ENCODE measurements around the gene MSH2. TPM values are rescaled to one million over a fixed set of nuclear protein-coding genes. Genes with fewer than 3 reads are reported as not detected.

MSH2 gene
- total RNA-seq, 1 donor, result 14.5 TPM

DNA sequence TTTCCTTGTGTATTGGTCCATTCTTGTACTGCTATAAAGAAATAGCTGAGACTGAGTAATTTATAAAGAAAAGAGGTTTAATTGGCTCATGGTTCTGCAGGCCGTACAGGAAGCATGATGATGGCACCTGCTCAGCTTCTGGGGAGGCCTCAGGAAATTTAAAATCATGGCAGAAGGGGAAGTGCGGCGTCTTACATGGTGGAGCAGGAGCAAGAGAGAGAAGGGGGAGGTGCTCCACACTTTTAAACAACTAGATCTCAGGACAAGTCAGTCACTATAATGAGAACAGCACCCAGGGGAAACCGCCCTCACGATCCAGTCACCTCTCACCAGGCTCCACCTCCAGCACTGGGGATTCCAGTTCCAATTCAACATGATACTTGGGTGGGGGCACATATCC lies 54.3 kb downstream of the MSH2 start:
- TF ChIP-seq, protein P1, sequence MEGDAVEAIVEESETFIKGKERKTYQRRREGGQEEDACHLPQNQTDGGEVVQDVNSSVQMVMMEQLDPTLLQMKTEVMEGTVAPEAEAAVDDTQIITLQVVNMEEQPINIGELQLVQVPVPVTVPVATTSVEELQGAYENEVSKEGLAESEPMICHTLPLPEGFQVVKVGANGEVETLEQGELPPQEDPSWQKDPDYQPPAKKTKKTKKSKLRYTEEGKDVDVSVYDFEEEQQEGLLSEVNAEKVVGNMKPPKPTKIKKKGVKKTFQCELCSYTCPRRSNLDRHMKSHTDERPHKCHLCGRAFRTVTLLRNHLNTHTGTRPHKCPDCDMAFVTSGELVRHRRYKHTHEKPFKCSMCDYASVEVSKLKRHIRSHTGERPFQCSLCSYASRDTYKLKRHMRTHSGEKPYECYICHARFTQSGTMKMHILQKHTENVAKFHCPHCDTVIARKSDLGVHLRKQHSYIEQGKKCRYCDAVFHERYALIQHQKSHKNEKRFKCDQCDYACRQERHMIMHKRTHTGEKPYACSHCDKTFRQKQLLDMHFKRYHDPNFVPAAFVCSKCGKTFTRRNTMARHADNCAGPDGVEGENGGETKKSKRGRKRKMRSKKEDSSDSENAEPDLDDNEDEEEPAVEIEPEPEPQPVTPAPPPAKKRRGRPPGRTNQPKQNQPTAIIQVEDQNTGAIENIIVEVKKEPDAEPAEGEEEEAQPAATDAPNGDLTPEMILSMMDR (IDR thresholded peaks at IDR 0.05; ENCODE audit: extremely low read depth, low read depth, low read length), result no peak
- no peaks in the 10 kb centered on the region for H4K20me1 ChIP-seq (ENCODE audit: insufficient read depth, low read length)
- no peaks in the 10 kb centered on the region for H3K4me1 ChIP-seq (ENCODE audit: insufficient read depth, low read length)

DNA sequence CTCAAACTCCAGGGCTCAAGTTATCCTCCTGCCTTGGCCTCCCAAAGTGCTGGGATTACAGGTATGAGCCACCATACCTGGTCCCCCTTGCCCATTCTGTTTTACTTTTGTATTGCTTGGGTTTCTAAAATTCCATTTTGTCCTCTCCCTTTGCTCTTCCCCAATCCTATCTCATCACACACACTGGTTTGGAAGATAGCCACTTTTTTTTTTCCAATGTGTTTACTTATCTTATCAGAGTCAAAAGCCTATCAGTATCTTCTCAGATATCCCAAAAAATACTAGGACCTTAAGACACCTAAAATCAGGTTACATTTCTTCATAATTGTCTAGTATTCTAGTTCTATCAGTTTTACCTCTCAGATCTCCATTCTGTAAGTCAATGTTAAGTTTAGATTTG lies 56.1 kb downstream of the MSH2 start:
- TF ChIP-seq, protein P1 (IDR thresholded peaks at IDR 0.05; ENCODE audit: extremely low read depth, low read depth, low read length), result no peak
- no peaks in the 10 kb centered on the region for H3K9me3 ChIP-seq (ENCODE audit: low read depth, low read length)
- H3K4me3 ChIP-seq (ENCODE audit: insufficient read depth, low read length), result no peak overlapping the region
- H2AFZ ChIP-seq (ENCODE audit: low read length), result no peak overlapping the region
- H4K20me1 ChIP-seq (ENCODE audit: insufficient read depth, low read length), result no peaks in the 10 kb centered on the region
- DNase-seq (ENCODE audit: insufficient read length, low spot score, missing footprints), result no peak
- H3K27ac ChIP-seq (ENCODE audit: low read depth, low read length), result no peak overlapping the region
- no peaks in the 10 kb centered on the region for H3K4me1 ChIP-seq (ENCODE audit: insufficient read depth, low read length)
- no peaks in the 10 kb centered on the region for H3K79me2 ChIP-seq (ENCODE audit: insufficient read depth, low read length)
- no peaks in the 10 kb centered on the region for H3K27me3 ChIP-seq (ENCODE audit: insufficient read depth, low read length)
- no peaks in the 10 kb centered on the region for H3K36me3 ChIP-seq (ENCODE audit: insufficient read depth, low read length)
- no peak overlapping the region for H3K4me2 ChIP-seq (ENCODE audit: insufficient read depth, low read length)

More for the DNA sequence above, 54.3 kb downstream of the MSH2 start:
- Histone ChIP-seq H3K9me3 (ENCODE audit: low read depth, low read length) (no peaks in the 10 kb centered on the region), H3K4me2 (ENCODE audit: insufficient read depth, low read length) (no peak overlapping the region), H2AFZ (ENCODE audit: low read length) (no peak overlapping the region), H3K27ac (ENCODE audit: low read depth, low read length) (no peak overlapping the region), H3K36me3 (ENCODE audit: insufficient read depth, low read length) (no peaks in the 10 kb centered on the region), H3K79me2 (ENCODE audit: insufficient read depth, low read length) (no peaks in the 10 kb centered on the region), H3K4me3 (ENCODE audit: insufficient read depth, low read length) (no peak overlapping the region), H3K27me3 (ENCODE audit: insufficient read depth, low read length) (no peaks in the 10 kb centered on the region)
- no peak for DNase-seq (ENCODE audit: insufficient read length, low spot score, missing footprints)

DNA sequence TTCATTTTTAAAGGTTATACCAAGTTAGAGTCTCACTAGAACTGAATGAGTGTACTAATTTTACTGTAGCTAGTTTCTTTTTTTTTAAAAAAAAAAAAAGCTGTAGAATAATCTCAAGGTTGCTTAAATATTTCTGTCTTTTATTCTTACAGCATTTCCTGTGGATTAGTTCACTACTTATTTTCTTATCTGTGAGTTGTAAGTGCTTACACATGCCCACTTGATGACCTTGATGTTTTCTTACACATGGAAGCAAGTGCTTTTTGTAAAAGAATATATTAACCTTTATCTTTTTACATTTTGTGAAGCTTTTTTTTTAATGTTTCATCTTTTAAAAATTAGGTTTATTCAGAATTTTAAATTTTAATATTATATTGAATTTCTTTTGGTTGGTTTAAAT lies 57.8 kb downstream of the MSH2 start:
- H3K79me2 ChIP-seq (ENCODE audit: insufficient read depth, low read length), result no peaks in the 10 kb centered on the region
- H2AFZ ChIP-seq (ENCODE audit: low read length), result no peak overlapping the region
- H4K20me1 ChIP-seq (ENCODE audit: insufficient read depth, low read length), result no peaks in the 10 kb centered on the region
- peaks cover 4% of the 10 kb centered on the region for H3K36me3 ChIP-seq (ENCODE audit: insufficient read depth, low read length)
- H3K27ac ChIP-seq (ENCODE audit: low read depth, low read length), result no peak overlapping the region
- no peak overlapping the region for H3K4me2 ChIP-seq (ENCODE audit: insufficient read depth, low read length)
- H3K4me1 ChIP-seq (ENCODE audit: insufficient read depth, low read length), result no peaks in the 10 kb centered on the region
- H3K27me3 ChIP-seq (ENCODE audit: insufficient read depth, low read length), result no peaks in the 10 kb centered on the region
- TF ChIP-seq, protein P1 (IDR thresholded peaks at IDR 0.05; ENCODE audit: extremely low read depth, low read depth, low read length), result no peak
- no peak overlapping the region for H3K4me3 ChIP-seq (ENCODE audit: insufficient read depth, low read length)
- H3K9me3 ChIP-seq (ENCODE audit: low read depth, low read length), result no peaks in the 10 kb centered on the region
- no peak for DNase-seq (ENCODE audit: insufficient read length, low spot score, missing footprints)

GRCh38 chr2:47471429-47472116 lies 68.6 kb downstream of the MSH2 start:
- TF ChIP-seq, protein P1 (IDR thresholded peaks at IDR 0.05; ENCODE audit: extremely low read depth, low read depth, low read length), result no peak

More at GRCh38 chr2:47471429-47472116, 68.6 kb downstream of the MSH2 start:
- H3K4me1 ChIP-seq (ENCODE audit: insufficient read depth, low read length), result no peaks in the 10 kb centered on the region
- no peak for DNase-seq (ENCODE audit: insufficient read length, low spot score, missing footprints)
- no peaks in the 10 kb centered on the region for H3K27me3 ChIP-seq (ENCODE audit: insufficient read depth, low read length)
- no peaks in the 10 kb centered on the region for H3K36me3 ChIP-seq (ENCODE audit: insufficient read depth, low read length)
- H3K4me2 ChIP-seq (ENCODE audit: insufficient read depth, low read length), result no peak overlapping the region
- no peak overlapping the region for H3K4me3 ChIP-seq (ENCODE audit: insufficient read depth, low read length)
- H3K27ac ChIP-seq (ENCODE audit: low read depth, low read length), result no peak overlapping the region
- H3K79me2 ChIP-seq (ENCODE audit: insufficient read depth, low read length), result no peaks in the 10 kb centered on the region
- H2AFZ ChIP-seq (ENCODE audit: low read length), result no peak overlapping the region
- no peaks in the 10 kb centered on the region for H4K20me1 ChIP-seq (ENCODE audit: insufficient read depth, low read length)
- no peaks in the 10 kb centered on the region for H3K9me3 ChIP-seq (ENCODE audit: low read depth, low read length)

Data from osteoblast (primary cell).